T-helper 1 cell treated with Interleukin-12 subunit alpha and Interleukin-12 subunit beta and Interleukin-4 antibody, amounts not matched to agents 30 μg/mL and 1 μg/mL, for 36 hours (primary cell): Measurements from ENCODE around the gene LRP1B.

ENCODE experiments used
- H3K27ac Mint-ChIP-seq: one replicate; pipeline ENCODE4 v1.8.0; 2021; ENCODE audit warnings: mild to moderate bottlenecking, mixed read lengths
- H3K27me3 Mint-ChIP-seq: one replicate; pipeline ENCODE4 v1.8.0; 2021; ENCODE audit warnings: low read depth, mixed read lengths
- H3K36me3 Mint-ChIP-seq: one replicate; pipeline ENCODE4 v1.8.0; 2021; ENCODE audit warnings: low read depth, mixed read lengths
- H3K4me1 Mint-ChIP-seq: one replicate; pipeline ENCODE4 v1.8.0; 2021; ENCODE audit warnings: low read depth, mixed read lengths
- H3K4me3 Mint-ChIP-seq: one replicate; pipeline ENCODE4 v1.8.0; 2021; ENCODE audit warnings: mild to moderate bottlenecking, moderate library complexity, mixed read lengths
- H3K9me3 Mint-ChIP-seq: one replicate; pipeline ENCODE4 v1.8.0; 2021; ENCODE audit warnings: mixed read lengths

The LRP1B gene

DNA sequence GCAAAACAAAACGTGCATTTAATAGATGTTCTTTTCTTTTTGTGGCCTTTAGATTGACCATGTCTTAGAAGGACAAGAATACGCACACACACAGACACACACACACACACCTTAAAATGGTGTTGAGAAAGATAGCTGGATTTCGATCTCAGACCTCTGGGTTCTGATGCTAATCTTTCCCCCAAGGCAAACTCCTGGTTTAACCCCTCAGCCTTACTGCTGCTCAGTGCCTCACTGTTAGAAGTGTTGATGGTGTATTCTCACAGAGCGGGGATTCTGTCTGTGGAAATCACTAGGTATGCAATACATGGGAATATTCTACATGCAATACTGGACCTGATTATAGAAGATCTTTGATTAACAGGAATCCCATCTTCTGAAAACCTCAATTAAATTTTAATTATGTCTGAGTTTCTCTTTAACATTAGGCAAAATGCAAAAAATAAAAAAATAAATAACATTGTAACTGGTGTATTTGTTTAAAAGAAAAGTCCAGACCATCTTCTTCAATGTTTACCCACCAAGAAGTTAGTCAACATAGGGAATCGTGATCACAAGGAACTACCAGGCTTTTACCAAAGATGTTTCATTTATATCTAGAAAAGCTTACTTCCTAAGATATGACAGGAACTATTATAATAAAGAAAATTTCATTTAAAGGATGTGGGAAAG lies 613.5 kb downstream of the LRP1B start:
- Mint-ChIP-seq H3K27me3 (no peaks in the 10 kb centered on the region), H3K4me3 (no peak overlapping the region), H3K4me1 (no peaks in the 10 kb centered on the region), H3K27ac (no peak overlapping the region), H3K36me3 (no peaks in the 10 kb centered on the region), H3K9me3 (peaks cover 4% of the 10 kb centered on the region)

DNA sequence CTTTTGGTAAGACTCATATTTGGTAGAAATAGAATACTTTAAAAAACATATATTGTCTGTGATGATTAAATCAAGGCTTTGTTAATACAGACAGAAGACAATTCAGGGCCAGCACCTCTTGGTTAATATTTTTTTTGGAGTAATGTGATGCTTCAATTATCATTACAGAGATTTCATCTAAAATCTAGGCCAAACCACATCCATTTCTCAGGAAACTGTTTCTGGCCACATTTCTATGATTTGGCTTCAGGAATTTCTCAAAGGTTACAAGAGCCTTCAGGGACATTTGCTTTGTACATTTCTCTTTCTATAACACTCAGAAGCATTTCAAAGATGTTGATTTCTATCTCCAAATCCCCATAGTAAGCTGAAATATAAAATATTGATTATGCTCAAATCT lies 614.9 kb downstream of the LRP1B start:
- no peaks in the 10 kb centered on the region for H3K36me3 Mint-ChIP-seq
- no peak overlapping the region for H3K27ac Mint-ChIP-seq
- peaks cover 3% of the 10 kb centered on the region for H3K9me3 Mint-ChIP-seq
- H3K27me3 Mint-ChIP-seq: no peaks in the 10 kb centered on the region
- H3K4me3 Mint-ChIP-seq: no peak overlapping the region
- H3K4me1 Mint-ChIP-seq: no peaks in the 10 kb centered on the region

DNA sequence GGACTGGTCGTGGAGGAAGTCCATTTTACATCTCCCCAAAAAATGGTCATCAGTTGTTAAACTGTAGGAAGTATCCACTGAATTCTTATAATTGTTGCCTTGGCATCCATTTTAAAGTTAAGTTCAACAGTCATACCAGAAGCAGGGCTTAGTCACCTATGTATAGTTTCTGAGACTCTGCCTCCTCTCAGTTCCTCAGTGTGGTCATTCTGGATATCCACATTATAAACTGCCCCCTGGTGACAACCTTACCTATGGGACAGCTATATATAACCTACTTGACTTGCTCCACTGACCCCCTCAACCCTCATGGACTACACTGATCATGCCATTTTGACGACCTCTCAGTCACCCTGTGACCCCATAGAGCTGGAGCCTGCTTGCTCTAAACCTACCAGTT lies 617.0 kb downstream of the LRP1B start:
- Mint-ChIP-seq H3K4me1 (no peaks in the 10 kb centered on the region), H3K36me3 (no peaks in the 10 kb centered on the region), H3K27ac (no peak overlapping the region), H3K27me3 (no peaks in the 10 kb centered on the region), H3K4me3 (no peak overlapping the region), H3K9me3 (no peaks in the 10 kb centered on the region)

- H3K4me1 Mint-ChIP-seq: no peaks in the 10 kb centered on the region
Measured at GRCh38 chr2:141508806-141509595, 621.8 kb downstream of the LRP1B start.

GRCh38 chr2:141508086-141508752 lies 622.6 kb downstream of the LRP1B start:
- no peak overlapping the region for H3K4me3 Mint-ChIP-seq
- H3K36me3 Mint-ChIP-seq: no peaks in the 10 kb centered on the region
- H3K27ac Mint-ChIP-seq: no peak overlapping the region
- no peaks in the 10 kb centered on the region for H3K9me3 Mint-ChIP-seq
- no peaks in the 10 kb centered on the region for H3K27me3 Mint-ChIP-seq
- H3K4me1 Mint-ChIP-seq: no peaks in the 10 kb centered on the region

More at GRCh38 chr2:141508806-141509595, 621.8 kb downstream of the LRP1B start:
- H3K9me3 Mint-ChIP-seq: no peaks in the 10 kb centered on the region
- no peaks in the 10 kb centered on the region for H3K27me3 Mint-ChIP-seq
- H3K27ac Mint-ChIP-seq: no peak overlapping the region
- no peaks in the 10 kb centered on the region for H3K36me3 Mint-ChIP-seq
- H3K4me3 Mint-ChIP-seq: no peak overlapping the region

- H3K9me3 Mint-ChIP-seq: no peaks in the 10 kb centered on the region
- no peaks in the 10 kb centered on the region for H3K4me1 Mint-ChIP-seq
- H3K27ac Mint-ChIP-seq: no peak overlapping the region
- H3K4me3 Mint-ChIP-seq: no peak overlapping the region
- no peaks in the 10 kb centered on the region for H3K27me3 Mint-ChIP-seq
- no peaks in the 10 kb centered on the region for H3K36me3 Mint-ChIP-seq
Measured at GRCh38 chr2:141506135-141506534, 624.7 kb downstream of the LRP1B start.

- Mint-ChIP-seq H3K36me3 (no peaks in the 10 kb centered on the region), H3K27ac (no peak overlapping the region), H3K9me3 (no peaks in the 10 kb centered on the region), H3K27me3 (no peaks in the 10 kb centered on the region), H3K4me1 (no peaks in the 10 kb centered on the region), H3K4me3 (no peak overlapping the region)
Measured at GRCh38 chr2:141501752-141502151, 629.1 kb downstream of the LRP1B start.

GRCh38 chr2:141499123-141499522 lies 631.7 kb downstream of the LRP1B start:
- H3K9me3 Mint-ChIP-seq: no peaks in the 10 kb centered on the region
- H3K27me3 Mint-ChIP-seq: no peaks in the 10 kb centered on the region
- H3K4me1 Mint-ChIP-seq: no peaks in the 10 kb centered on the region
- H3K4me3 Mint-ChIP-seq: no peak overlapping the region
- no peaks in the 10 kb centered on the region for H3K36me3 Mint-ChIP-seq
- no peak overlapping the region for H3K27ac Mint-ChIP-seq

- Mint-ChIP-seq H3K9me3 (no peaks in the 10 kb centered on the region), H3K27ac (no peak overlapping the region), H3K4me3 (no peak overlapping the region)
Measured at GRCh38 chr2:141498561-141498960, 632.3 kb downstream of the LRP1B start.

DNA sequence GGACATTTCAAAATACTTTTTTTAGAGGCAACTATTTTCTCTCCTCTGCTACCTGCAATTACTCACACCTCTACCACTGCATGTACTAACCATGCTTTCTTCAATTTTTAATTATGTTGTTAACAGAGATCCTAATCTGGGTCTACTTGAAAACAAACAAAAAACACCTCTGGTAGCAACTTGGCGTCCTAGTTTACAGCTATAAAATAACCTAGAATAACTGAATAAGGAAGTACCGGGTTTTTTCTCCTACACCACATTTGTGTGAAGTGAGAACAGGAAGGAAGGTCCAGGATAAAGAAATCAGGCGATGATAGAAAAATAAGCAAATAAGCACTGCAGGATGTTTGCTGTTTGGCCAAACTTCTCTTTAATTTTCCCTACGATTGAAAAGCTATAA lies 633.5 kb downstream of the LRP1B start:
- no peaks in the 10 kb centered on the region for H3K9me3 Mint-ChIP-seq
- H3K4me3 Mint-ChIP-seq: no peak overlapping the region
- no peak overlapping the region for H3K27ac Mint-ChIP-seq
- H3K36me3 Mint-ChIP-seq: no peaks in the 10 kb centered on the region
- no peaks in the 10 kb centered on the region for H3K4me1 Mint-ChIP-seq
- H3K27me3 Mint-ChIP-seq: no peaks in the 10 kb centered on the region

More at GRCh38 chr2:141498561-141498960, 632.3 kb downstream of the LRP1B start:
- Mint-ChIP-seq H3K4me1 (no peaks in the 10 kb centered on the region), H3K36me3 (no peaks in the 10 kb centered on the region), H3K27me3 (no peaks in the 10 kb centered on the region)

- Mint-ChIP-seq H3K27ac (no peak overlapping the region), H3K27me3 (no peaks in the 10 kb centered on the region), H3K4me3 (no peak overlapping the region), H3K4me1 (no peaks in the 10 kb centered on the region), H3K36me3 (no peaks in the 10 kb centered on the region), H3K9me3 (no peaks in the 10 kb centered on the region)
Measured at GRCh38 chr2:141496810-141497209, 634.0 kb downstream of the LRP1B start.

DNA sequence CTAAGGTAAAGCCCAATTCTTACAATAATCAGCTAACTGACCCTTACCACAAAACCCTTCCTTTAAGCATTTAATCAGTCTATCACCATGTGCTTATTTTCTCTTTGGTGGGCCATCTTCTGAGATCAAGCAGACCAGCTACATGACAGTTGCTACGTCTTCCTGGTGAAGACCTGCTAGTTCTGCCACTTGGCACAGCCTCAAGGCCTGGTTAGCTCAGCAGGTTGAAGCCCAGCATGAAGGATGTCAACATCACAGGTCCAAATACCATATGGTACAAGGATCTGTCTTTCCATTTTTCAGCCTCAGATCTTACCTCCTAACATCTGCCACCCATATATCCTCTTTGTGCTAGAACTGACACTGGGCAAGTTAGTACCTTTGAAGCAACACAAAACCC lies 636.9 kb downstream of the LRP1B start:
- Mint-ChIP-seq H3K9me3 (no peaks in the 10 kb centered on the region), H3K27ac (no peak overlapping the region), H3K4me1 (no peaks in the 10 kb centered on the region), H3K36me3 (no peaks in the 10 kb centered on the region), H3K27me3 (no peaks in the 10 kb centered on the region), H3K4me3 (no peak overlapping the region)

DNA sequence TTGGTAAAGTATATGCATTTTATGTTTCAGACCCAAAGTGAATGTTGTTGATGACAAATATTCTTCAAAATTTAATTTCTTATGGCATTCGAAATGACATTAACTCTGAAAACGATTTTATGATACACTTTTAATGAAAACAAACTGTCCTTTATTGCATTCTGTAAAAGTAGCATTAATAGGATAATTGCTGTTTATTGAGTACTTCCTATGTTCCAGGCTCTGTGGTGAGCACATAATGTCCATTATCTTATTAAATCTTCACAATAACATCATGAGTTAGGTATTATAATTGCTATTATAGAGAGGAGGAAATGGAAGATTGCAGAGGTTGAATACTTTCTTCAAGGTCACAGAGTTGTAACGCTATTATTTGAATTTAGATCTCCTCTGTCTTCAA lies 638.0 kb downstream of the LRP1B start:
- H3K36me3 Mint-ChIP-seq: no peaks in the 10 kb centered on the region
- H3K27me3 Mint-ChIP-seq: no peaks in the 10 kb centered on the region
- no peak overlapping the region for H3K4me3 Mint-ChIP-seq
- H3K4me1 Mint-ChIP-seq: no peaks in the 10 kb centered on the region
- no peaks in the 10 kb centered on the region for H3K9me3 Mint-ChIP-seq
- H3K27ac Mint-ChIP-seq: no peak overlapping the region

DNA sequence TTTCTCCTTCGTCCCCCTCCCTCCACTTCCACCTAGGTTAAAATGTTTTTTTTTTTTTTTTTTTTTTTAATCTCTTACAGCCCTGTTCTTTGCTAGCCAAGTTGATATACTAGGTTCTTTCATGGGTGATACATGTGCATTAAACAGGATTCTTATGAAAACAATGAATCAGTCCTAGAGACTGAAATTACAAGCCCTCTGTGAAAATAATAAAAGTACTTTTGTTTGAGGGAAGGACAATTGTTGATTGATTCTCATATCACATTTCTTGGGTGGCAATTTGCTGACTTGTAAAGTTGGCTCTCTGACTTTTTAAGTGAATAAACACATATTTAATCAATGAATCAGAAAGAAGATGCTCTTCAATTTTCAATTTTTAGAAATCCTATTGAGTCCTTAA lies 639.9 kb downstream of the LRP1B start:
- Mint-ChIP-seq H3K4me3 (no peak overlapping the region), H3K27ac (no peak overlapping the region), H3K27me3 (no peaks in the 10 kb centered on the region), H3K4me1 (no peaks in the 10 kb centered on the region), H3K9me3 (peaks cover 8% of the 10 kb centered on the region), H3K36me3 (no peaks in the 10 kb centered on the region)

DNA sequence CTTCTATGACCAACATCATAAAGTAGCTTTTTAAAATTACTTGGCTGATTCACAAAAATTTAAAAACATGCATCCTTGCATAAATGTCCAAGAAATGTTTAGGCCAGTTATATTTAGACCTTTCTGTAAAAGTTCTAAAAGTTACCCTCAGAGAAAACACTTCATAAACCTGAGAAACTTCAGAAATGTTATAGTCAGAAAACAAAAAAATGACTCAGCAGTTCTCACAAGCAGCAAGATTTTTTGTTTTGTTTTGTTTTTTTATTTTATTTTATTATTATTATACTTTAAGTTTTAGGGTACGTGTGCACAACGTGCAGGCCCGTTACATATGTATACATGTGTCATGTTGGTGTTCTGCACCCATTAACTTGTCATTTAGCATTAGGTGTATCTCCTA lies 648.1 kb downstream of the LRP1B start:
- Mint-ChIP-seq H3K36me3 (no peaks in the 10 kb centered on the region), H3K27me3 (no peaks in the 10 kb centered on the region), H3K4me3 (no peak overlapping the region), H3K9me3 (peaks cover 8% of the 10 kb centered on the region), H3K27ac (no peak overlapping the region), H3K4me1 (no peaks in the 10 kb centered on the region)
